ENCODE data around the gene MARCHF10.

- TF ChIP-seq CTCF (conservative IDR thresholded peaks at IDR 0.05; ENCODE audit: low read length) (no peak), EZH2phosphoT487 (IDR thresholded peaks at IDR 0.05; ENCODE audit: borderline replicate concordance) (no peak)
Measured at GRCh38 chr17:62780951-62781350, 27.2 kb downstream of the MARCHF10 start.

All from Loucy (cell line).